ENCODE data around the gene MALRD1.

- TF ChIP-seq CTCF (conservative IDR thresholded peaks at IDR 0.05; ENCODE audit: low read depth, low read length) = no peak
- no peak for TF ChIP-seq EZH2 (IDR thresholded peaks at IDR 0.05; ENCODE audit: borderline replicate concordance, low read depth, low read length, poor library complexity, severe bottlenecking)
Measured at GRCh38 chr10:19592276-19592675, 543.7 kb downstream of the MALRD1 start.

Data from A673 (cell line).